ENCODE data around the gene CEP128.
"Not testable (repeated sequence)": the region's sequence is repeated elsewhere in the genome, so short reads cannot be mapped to it uniquely, and the experiment has no call there.

CEP128 gene

GRCh38 chr14:80973931-80974641, 32.5 kb upstream of the CEP128 start:
- no peak overlapping the region for H3K9ac ChIP-seq (ENCODE audit: low read depth, low read length)
- no peaks in the 10 kb centered on the region for H3K4me1 ChIP-seq (ENCODE audit: control insufficient read depth, insufficient read depth, low read length)

GRCh38 chr14:80965037-80965436, 23.5 kb upstream of the CEP128 start:
- Histone ChIP-seq H3K4me3 (ENCODE audit: low read depth, low read length) (no peak overlapping the region), H3K36me3 (ENCODE audit: control insufficient read depth, insufficient read depth, low read length) (no peaks in the 10 kb centered on the region), H3K9me3 (ENCODE audit: control insufficient read depth, insufficient read depth, low read length) (no peaks in the 10 kb centered on the region), H3K27me3 (ENCODE audit: control insufficient read depth, insufficient read depth, low read length) (no peaks in the 10 kb centered on the region), H3K4me1 (ENCODE audit: control insufficient read depth, insufficient read depth, low read length) (no peaks in the 10 kb centered on the region), H3K9ac (ENCODE audit: low read depth, low read length) (no peak overlapping the region)

More at GRCh38 chr14:80973931-80974641, 32.5 kb upstream of the CEP128 start:
- H3K4me3 ChIP-seq (ENCODE audit: low read depth, low read length) = no peak overlapping the region
- no peaks in the 10 kb centered on the region for H3K27me3 ChIP-seq (ENCODE audit: control insufficient read depth, insufficient read depth, low read length)
- H3K9me3 ChIP-seq (ENCODE audit: control insufficient read depth, insufficient read depth, low read length) = no peaks in the 10 kb centered on the region
- H3K36me3 ChIP-seq (ENCODE audit: control insufficient read depth, insufficient read depth, low read length) = no peaks in the 10 kb centered on the region

GRCh38 chr14:80959496-80959895, 18.0 kb upstream of the CEP128 start:
- H3K27me3 ChIP-seq (ENCODE audit: control insufficient read depth, insufficient read depth, low read length) = peaks cover 18% of the 10 kb centered on the region
- H3K9me3 ChIP-seq (ENCODE audit: control insufficient read depth, insufficient read depth, low read length) = no peaks in the 10 kb centered on the region
- no peaks in the 10 kb centered on the region for H3K4me1 ChIP-seq (ENCODE audit: control insufficient read depth, insufficient read depth, low read length)
- H3K36me3 ChIP-seq (ENCODE audit: control insufficient read depth, insufficient read depth, low read length) = no peaks in the 10 kb centered on the region
- no peak overlapping the region for H3K4me3 ChIP-seq (ENCODE audit: low read depth, low read length)
- no peak overlapping the region for H3K9ac ChIP-seq (ENCODE audit: low read depth, low read length)

GRCh38 chr14:80958939-80959338, 17.4 kb upstream of the CEP128 start:
- H3K9me3 ChIP-seq (ENCODE audit: control insufficient read depth, insufficient read depth, low read length) = no peaks in the 10 kb centered on the region
- peaks cover 18% of the 10 kb centered on the region for H3K27me3 ChIP-seq (ENCODE audit: control insufficient read depth, insufficient read depth, low read length)
- no peak overlapping the region for H3K4me3 ChIP-seq (ENCODE audit: low read depth, low read length)
- no peaks in the 10 kb centered on the region for H3K4me1 ChIP-seq (ENCODE audit: control insufficient read depth, insufficient read depth, low read length)
- H3K36me3 ChIP-seq (ENCODE audit: control insufficient read depth, insufficient read depth, low read length) = no peaks in the 10 kb centered on the region
- no peak overlapping the region for H3K9ac ChIP-seq (ENCODE audit: low read depth, low read length)

GRCh38 chr14:80958226-80958625, 16.7 kb upstream of the CEP128 start:
- H3K9ac ChIP-seq (ENCODE audit: low read depth, low read length) = no peak overlapping the region
- H3K9me3 ChIP-seq (ENCODE audit: control insufficient read depth, insufficient read depth, low read length) = no peaks in the 10 kb centered on the region
- no peaks in the 10 kb centered on the region for H3K36me3 ChIP-seq (ENCODE audit: control insufficient read depth, insufficient read depth, low read length)
- H3K4me1 ChIP-seq (ENCODE audit: control insufficient read depth, insufficient read depth, low read length) = no peaks in the 10 kb centered on the region
- peaks cover 18% of the 10 kb centered on the region for H3K27me3 ChIP-seq (ENCODE audit: control insufficient read depth, insufficient read depth, low read length)
- H3K4me3 ChIP-seq (ENCODE audit: low read depth, low read length) = no peak overlapping the region

GRCh38 chr14:80957613-80958012, 16.1 kb upstream of the CEP128 start:
- no peaks in the 10 kb centered on the region for H3K9me3 ChIP-seq (ENCODE audit: control insufficient read depth, insufficient read depth, low read length)
- H3K4me1 ChIP-seq (ENCODE audit: control insufficient read depth, insufficient read depth, low read length) = no peaks in the 10 kb centered on the region
- H3K9ac ChIP-seq (ENCODE audit: low read depth, low read length) = no peak overlapping the region
- no peaks in the 10 kb centered on the region for H3K36me3 ChIP-seq (ENCODE audit: control insufficient read depth, insufficient read depth, low read length)
- peaks cover 18% of the 10 kb centered on the region for H3K27me3 ChIP-seq (ENCODE audit: control insufficient read depth, insufficient read depth, low read length)
- H3K4me3 ChIP-seq (ENCODE audit: low read depth, low read length) = no peak overlapping the region

GRCh38 chr14:80956922-80957321, 15.4 kb upstream of the CEP128 start:
- no peaks in the 10 kb centered on the region for H3K9me3 ChIP-seq (ENCODE audit: control insufficient read depth, insufficient read depth, low read length)
- H3K36me3 ChIP-seq (ENCODE audit: control insufficient read depth, insufficient read depth, low read length) = no peaks in the 10 kb centered on the region
- no peaks in the 10 kb centered on the region for H3K4me1 ChIP-seq (ENCODE audit: control insufficient read depth, insufficient read depth, low read length)
- no peak overlapping the region for H3K9ac ChIP-seq (ENCODE audit: low read depth, low read length)
- peaks cover 18% of the 10 kb centered on the region for H3K27me3 ChIP-seq (ENCODE audit: control insufficient read depth, insufficient read depth, low read length)
- H3K4me3 ChIP-seq (ENCODE audit: low read depth, low read length) = no peak overlapping the region

GRCh38 chr14:80956102-80956501, 14.6 kb upstream of the CEP128 start:
- Histone ChIP-seq H3K9me3 (ENCODE audit: control insufficient read depth, insufficient read depth, low read length) (no peaks in the 10 kb centered on the region), H3K4me3 (ENCODE audit: low read depth, low read length) (peak overlapping the region; percentile 72), H3K36me3 (ENCODE audit: control insufficient read depth, insufficient read depth, low read length) (no peaks in the 10 kb centered on the region), H3K9ac (ENCODE audit: low read depth, low read length) (no peak overlapping the region), H3K4me1 (ENCODE audit: control insufficient read depth, insufficient read depth, low read length) (no peaks in the 10 kb centered on the region), H3K27me3 (ENCODE audit: control insufficient read depth, insufficient read depth, low read length) (peaks cover 18% of the 10 kb centered on the region)

GRCh38 chr14:80955416-80955941, 13.9 kb upstream of the CEP128 start, which contains the start of gene TSHR:
Gene TSHR (plus strand): TSS chr14:80955621. CDS start chr14:80955681, 60 bp downstream.
- Histone ChIP-seq H3K36me3 (ENCODE audit: control insufficient read depth, insufficient read depth, low read length) (no peaks in the 10 kb centered on the region), H3K9me3 (ENCODE audit: control insufficient read depth, insufficient read depth, low read length) (no peaks in the 10 kb centered on the region), H3K27me3 (ENCODE audit: control insufficient read depth, insufficient read depth, low read length) (peaks cover 18% of the 10 kb centered on the region), H3K9ac (ENCODE audit: low read depth, low read length) (no peak within 1 kb of the TSS), H3K4me3 (ENCODE audit: low read depth, low read length) (peak within 1 kb of the TSS; percentile 72), H3K4me1 (ENCODE audit: control insufficient read depth, insufficient read depth, low read length) (no peaks in the 10 kb centered on the region)

GRCh38 chr14:80954687-80955299, 13.3 kb upstream of the CEP128 start:
- H3K9me3 ChIP-seq (ENCODE audit: control insufficient read depth, insufficient read depth, low read length) = no peaks in the 10 kb centered on the region
- no peaks in the 10 kb centered on the region for H3K4me1 ChIP-seq (ENCODE audit: control insufficient read depth, insufficient read depth, low read length)
- peak overlapping the region; percentile 72 for H3K4me3 ChIP-seq (ENCODE audit: low read depth, low read length)
- H3K9ac ChIP-seq (ENCODE audit: low read depth, low read length) = no peak overlapping the region
- H3K36me3 ChIP-seq (ENCODE audit: control insufficient read depth, insufficient read depth, low read length) = no peaks in the 10 kb centered on the region
- peaks cover 18% of the 10 kb centered on the region for H3K27me3 ChIP-seq (ENCODE audit: control insufficient read depth, insufficient read depth, low read length)

- H3K9ac ChIP-seq (ENCODE audit: low read depth, low read length); H3K4me3 ChIP-seq (ENCODE audit: low read depth, low read length); H3K36me3 ChIP-seq (ENCODE audit: control insufficient read depth, insufficient read depth, low read length); H3K4me1 ChIP-seq (ENCODE audit: control insufficient read depth, insufficient read depth, low read length); H3K9me3 ChIP-seq (ENCODE audit: control insufficient read depth, insufficient read depth, low read length): not testable (repeated sequence)
- peaks cover 16% of the 10 kb centered on the region for H3K27me3 ChIP-seq (ENCODE audit: control insufficient read depth, insufficient read depth, low read length)
Measured at GRCh38 chr14:80953211-80953610, 11.7 kb upstream of the CEP128 start.

GRCh38 chr14:80951491-80951890, 10.0 kb upstream of the CEP128 start:
- Histone ChIP-seq H3K4me1 (ENCODE audit: control insufficient read depth, insufficient read depth, low read length) (no peaks in the 10 kb centered on the region), H3K4me3 (ENCODE audit: low read depth, low read length) (no peak overlapping the region), H3K36me3 (ENCODE audit: control insufficient read depth, insufficient read depth, low read length) (no peaks in the 10 kb centered on the region), H3K9ac (ENCODE audit: low read depth, low read length) (no peak overlapping the region), H3K9me3 (ENCODE audit: control insufficient read depth, insufficient read depth, low read length) (no peaks in the 10 kb centered on the region), H3K27me3 (ENCODE audit: control insufficient read depth, insufficient read depth, low read length) (peaks cover 13% of the 10 kb centered on the region)
